Immature natural killer cell (primary cell): Measurements from ENCODE around the gene FAM118B. TPM values are rescaled to one million over a fixed set of nuclear protein-coding genes. Genes with fewer than 3 reads are reported as not detected.

Experiments used
- DNase-seq, 3 donors: peaks; one replicate each; pipeline ENCODE4 v3.0.0; 2022; ENCODE audit warnings: mixed read lengths in 1 of 3
- H3K27ac Mint-ChIP-seq, 6 donors: one replicate each; pipeline ENCODE4 v1.8.0; 2020; ENCODE audit warnings: mixed read lengths in 6 of 6, mild to moderate bottlenecking in 5 of 6, inconsistent platforms in 4 of 6, moderate library complexity in 3 of 6
- H3K27me3 Mint-ChIP-seq, 3 donors: one replicate each; pipeline ENCODE4 v1.8.0; 2020 to 2021; ENCODE audit warnings: low read depth in 3 of 3, mild to moderate bottlenecking in 3 of 3, mixed read lengths in 3 of 3, moderate library complexity in 3 of 3, inconsistent platforms in 1 of 3
- H3K36me3 Mint-ChIP-seq, 3 donors: one replicate each; pipeline ENCODE4 v1.8.0; 2020; ENCODE audit warnings: mixed read lengths in 3 of 3, inconsistent platforms in 2 of 3, mild to moderate bottlenecking in 2 of 3
- H3K4me1 Mint-ChIP-seq, 2 donors: one replicate each; pipeline ENCODE4 v1.8.0; 2020; ENCODE audit warnings: inconsistent platforms in 2 of 2, mild to moderate bottlenecking in 2 of 2, mixed read lengths in 2 of 2, moderate library complexity in 1 of 2
- H3K4me3 Mint-ChIP-seq, 5 donors: one replicate each; pipeline ENCODE4 v1.8.0; 2020; ENCODE audit warnings: mild to moderate bottlenecking in 5 of 5, mixed read lengths in 5 of 5, inconsistent platforms in 3 of 5, moderate library complexity in 3 of 5
- H3K9me3 Mint-ChIP-seq, 6 donors: one replicate each; pipeline ENCODE4 v1.8.0; 2020; ENCODE audit warnings: mild to moderate bottlenecking in 6 of 6, mixed read lengths in 6 of 6, inconsistent platforms in 4 of 6, moderate library complexity in 3 of 6
- polyA plus RNA-seq, 3 donors: library from polyadenylated mRNA; unstranded; fragments of 300-500 nt; fragmentation: Illumina TruSeq; gene quantifications; one replicate each; pipeline ENCODE4 v1.2.3, GENCODE V29; 2021

FAM118B gene
- polyA plus RNA-seq, 3 donors from 2014 or later, result 11.5 to 21.1 (median 13.7) TPM

- no peak overlapping the region for H3K27ac Mint-ChIP-seq
- DNase-seq, result no peak
- peaks cover 30 to 49% (median 44%) of the 10 kb centered on the region in 3 donors for H3K36me3 Mint-ChIP-seq
- H3K27me3 Mint-ChIP-seq, result no peaks in the 10 kb centered on the region
- H3K4me1 Mint-ChIP-seq, result peaks cover 0 to 2% of the 10 kb centered on the region in 2 donors
- no peak overlapping the region for H3K4me3 Mint-ChIP-seq
- peaks cover 0 to 3% (median 0%) of the 10 kb centered on the region in 6 donors for H3K9me3 Mint-ChIP-seq
Measured at GRCh38 chr11:126193038-126193478, 18.5 kb upstream of the FAM118B start.

GRCh38 chr11:126194121-126194543, 17.4 kb upstream of the FAM118B start:
- no peaks in the 10 kb centered on the region for H3K27me3 Mint-ChIP-seq
- H3K4me1 Mint-ChIP-seq, result no peaks in the 10 kb centered on the region
- peaks cover 34 to 57% (median 48%) of the 10 kb centered on the region in 3 donors for H3K36me3 Mint-ChIP-seq
- H3K4me3 Mint-ChIP-seq, result no peak overlapping the region
- H3K27ac Mint-ChIP-seq, result no peak overlapping the region
- H3K9me3 Mint-ChIP-seq, result peaks cover 0 to 3% (median 0%) of the 10 kb centered on the region in 6 donors
- no peak for DNase-seq

GRCh38 chr11:126195119-126195518, 16.5 kb upstream of the FAM118B start:
- Mint-ChIP-seq H3K9me3 (peaks cover 0 to 3% (median 0%) of the 10 kb centered on the region in 6 donors), H3K36me3 (peaks cover 34 to 61% (median 49%) of the 10 kb centered on the region in 3 donors), H3K4me3 (no peak overlapping the region), H3K27me3 (no peaks in the 10 kb centered on the region), H3K4me1 (no peaks in the 10 kb centered on the region), H3K27ac (no peak overlapping the region)
- DNase-seq, result no peak

DNA sequence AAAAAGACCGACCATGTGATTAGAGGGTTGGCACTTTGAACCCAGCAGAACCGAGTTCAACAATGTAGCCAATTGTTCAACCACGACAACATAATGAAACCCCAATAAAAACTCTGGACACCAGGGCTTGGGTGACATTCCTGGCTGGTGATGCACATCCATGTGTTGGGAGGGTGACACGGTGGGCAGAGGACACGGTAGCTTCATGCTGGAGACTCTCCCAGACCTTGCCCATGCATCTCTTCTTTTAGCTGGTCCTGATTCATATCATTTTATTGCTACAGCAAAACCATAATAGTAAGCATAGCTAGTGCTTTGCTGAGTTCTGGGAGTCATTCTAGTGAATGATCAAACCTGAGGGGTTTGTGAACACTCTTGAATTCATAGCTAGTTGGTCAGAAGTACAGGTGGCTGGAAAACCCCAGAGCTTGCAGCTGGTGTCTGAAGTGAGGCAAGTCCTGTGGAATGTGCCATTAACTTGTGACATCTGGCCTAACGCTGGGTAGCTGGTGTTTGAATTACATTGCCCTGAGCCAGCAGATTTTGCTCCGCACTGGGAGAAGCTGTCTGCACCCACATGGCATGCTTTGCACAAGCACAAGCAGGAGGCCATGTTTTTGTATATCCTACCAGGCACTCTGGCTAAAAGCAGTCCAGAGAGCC, 14.2 kb upstream of the FAM118B start:
- peaks cover 0 to 3% (median 0%) of the 10 kb centered on the region in 6 donors for H3K9me3 Mint-ChIP-seq
- no peak overlapping the region for H3K4me3 Mint-ChIP-seq
- no peaks in the 10 kb centered on the region for H3K27me3 Mint-ChIP-seq
- H3K36me3 Mint-ChIP-seq, result peaks cover 42 to 62% (median 54%) of the 10 kb centered on the region in 3 donors
- no peak for DNase-seq
- H3K4me1 Mint-ChIP-seq, result no peaks in the 10 kb centered on the region
- no peak overlapping the region for H3K27ac Mint-ChIP-seq

DNA sequence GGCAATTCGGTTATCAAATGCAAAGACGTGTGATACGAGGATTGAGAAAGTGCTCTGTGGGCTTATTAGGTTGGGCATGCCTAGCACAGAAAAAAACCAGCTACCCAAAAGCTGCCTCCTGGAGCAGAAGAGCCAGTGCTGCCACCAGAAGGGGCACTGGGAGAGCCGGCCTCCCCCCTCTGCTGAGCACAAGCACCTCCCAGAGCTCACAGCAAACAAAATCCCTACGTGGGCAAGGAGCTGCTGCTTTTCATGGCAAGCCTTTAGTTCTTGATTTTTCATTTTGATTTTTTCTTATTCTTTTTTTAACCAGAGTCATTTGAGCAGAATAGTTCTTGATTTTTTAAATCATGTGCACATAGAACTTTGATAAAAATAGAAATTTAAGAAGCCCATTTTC, 12.9 kb upstream of the FAM118B start:
- Mint-ChIP-seq H3K36me3 (peaks cover 42 to 73% (median 59%) of the 10 kb centered on the region in 3 donors), H3K4me1 (no peaks in the 10 kb centered on the region), H3K27ac (no peak overlapping the region), H3K27me3 (no peaks in the 10 kb centered on the region), H3K9me3 (peaks cover 0 to 3% (median 0%) of the 10 kb centered on the region in 6 donors), H3K4me3 (no peak overlapping the region)
- DNase-seq, result no peak

GRCh38 chr11:126202646-126203359, 8.8 kb upstream of the FAM118B start:
- no peaks in the 10 kb centered on the region for H3K9me3 Mint-ChIP-seq
- DNase-seq, result no peak
- H3K4me1 Mint-ChIP-seq, result no peaks in the 10 kb centered on the region
- no peak overlapping the region for H3K4me3 Mint-ChIP-seq
- peaks cover 32 to 60% (median 34%) of the 10 kb centered on the region in 3 donors for H3K36me3 Mint-ChIP-seq
- H3K27ac Mint-ChIP-seq, result no peak overlapping the region
- H3K27me3 Mint-ChIP-seq, result peaks cover 0 to 1% (median 0%) of the 10 kb centered on the region in 3 donors

DNA sequence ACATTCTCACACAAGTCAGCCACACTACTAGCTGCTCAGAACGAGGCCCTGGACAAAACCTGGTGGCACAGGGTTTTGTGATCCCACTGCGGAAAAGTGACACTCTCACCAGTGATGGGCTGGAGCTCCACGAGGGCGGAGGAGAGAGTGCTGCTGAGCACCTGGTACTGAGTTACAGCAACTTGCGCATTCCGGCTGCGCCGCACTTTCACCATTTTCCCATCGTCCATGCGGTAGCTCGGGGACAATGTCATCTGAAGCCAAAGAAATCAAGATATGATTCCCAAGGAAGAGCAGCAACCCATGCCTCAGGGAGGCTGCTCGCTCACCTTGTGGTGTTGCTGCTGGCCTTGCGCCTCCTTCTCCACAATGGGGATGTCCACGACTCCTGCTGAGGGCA, 6.2 kb upstream of the FAM118B start:
- Mint-ChIP-seq H3K27me3 (peaks cover 0 to 1% (median 0%) of the 10 kb centered on the region in 3 donors), H3K36me3 (peaks cover 22 to 58% (median 32%) of the 10 kb centered on the region in 3 donors), H3K9me3 (no peaks in the 10 kb centered on the region), H3K4me3 (no peak overlapping the region), H3K27ac (no peak overlapping the region), H3K4me1 (peaks cover 1 to 4% of the 10 kb centered on the region in 2 donors)
- DNase-seq, result no peak

GRCh38 chr11:126207896-126208295, 3.7 kb upstream of the FAM118B start:
- no peak for DNase-seq
- Mint-ChIP-seq H3K36me3 (peaks cover 8 to 40% (median 20%) of the 10 kb centered on the region in 3 donors), H3K9me3 (no peaks in the 10 kb centered on the region), H3K27ac (no peak overlapping the region), H3K4me1 (peaks cover 26 to 30% of the 10 kb centered on the region in 2 donors), H3K27me3 (peaks cover 2 to 4% (median 3%) of the 10 kb centered on the region in 3 donors), H3K4me3 (no peak overlapping the region)

DNA sequence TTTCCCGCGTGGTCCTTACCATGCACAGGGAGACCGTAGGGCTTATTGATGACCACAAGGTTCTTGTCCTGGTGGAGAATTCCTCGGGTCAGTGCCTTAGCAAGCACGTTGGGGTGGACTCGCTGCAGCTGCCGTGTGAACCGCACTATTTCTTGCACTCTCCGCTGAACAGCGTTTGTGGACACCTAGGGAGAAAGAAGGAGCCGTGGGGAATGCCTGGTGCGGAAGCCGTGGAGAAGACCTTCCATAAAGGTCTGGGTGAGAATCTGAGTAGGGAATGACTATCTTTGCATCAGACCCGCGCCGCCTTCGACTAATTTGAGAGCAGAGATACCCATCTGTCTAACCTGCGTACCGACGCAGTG, 729 bp upstream of the FAM118B start:
- DNase-seq, result no peak
- peaks cover 29 to 34% of the 10 kb centered on the region in 2 donors for H3K4me1 Mint-ChIP-seq
- H3K27ac Mint-ChIP-seq, result peak overlapping the region; percentile 83 to 97 (median 94)
- H3K27me3 Mint-ChIP-seq, result peaks cover 2 to 4% (median 2%) of the 10 kb centered on the region in 3 donors
- H3K36me3 Mint-ChIP-seq, result peaks cover 3 to 15% (median 8%) of the 10 kb centered on the region in 3 donors
- no peaks in the 10 kb centered on the region for H3K9me3 Mint-ChIP-seq
- peak overlapping the region; percentile 97 to 99 (median 98) for H3K4me3 Mint-ChIP-seq

- DNase-seq, result no peak
- Mint-ChIP-seq H3K9me3 (no peaks in the 10 kb centered on the region), H3K4me3 (peak overlapping the region; percentile 97 to 99 (median 98)), H3K4me1 (peaks cover 29 to 34% of the 10 kb centered on the region in 2 donors), H3K27ac (peak overlapping the region; percentile 83 to 97 (median 94)), H3K27me3 (peaks cover 2 to 4% (median 2%) of the 10 kb centered on the region in 3 donors), H3K36me3 (peaks cover 0 to 12% (median 4%) of the 10 kb centered on the region in 3 donors)
Measured at GRCh38 chr11:126212089-126212660, 593 bp downstream of the FAM118B start.

DNA sequence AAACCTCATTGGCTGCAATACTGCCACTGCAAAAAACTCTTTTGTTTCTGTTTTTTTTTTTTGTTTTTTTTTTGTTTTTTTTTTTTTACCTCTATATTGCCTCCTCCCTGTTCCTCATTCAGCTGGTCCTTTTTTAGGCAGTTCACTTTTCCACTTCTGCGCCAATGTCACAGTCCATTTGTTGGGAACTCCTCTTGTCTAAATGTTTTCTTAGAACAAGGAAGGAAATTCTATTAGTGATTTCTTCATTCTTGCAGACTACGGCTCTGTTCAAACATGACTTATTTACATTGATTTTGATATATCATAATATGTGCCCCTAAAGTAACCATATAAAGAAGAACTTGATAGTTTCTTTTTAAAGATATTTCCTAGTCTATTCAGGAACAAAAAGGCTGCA, 2.9 kb downstream of the FAM118B start:
- no peak for DNase-seq
- peaks cover 0 to 2% (median under 1%) of the 10 kb centered on the region in 3 donors for H3K36me3 Mint-ChIP-seq
- H3K4me1 Mint-ChIP-seq, result peaks cover 29 to 34% of the 10 kb centered on the region in 2 donors
- no peak overlapping the region for H3K27ac Mint-ChIP-seq
- peaks cover 2 to 4% (median 2%) of the 10 kb centered on the region in 3 donors for H3K27me3 Mint-ChIP-seq
- H3K9me3 Mint-ChIP-seq, result no peaks in the 10 kb centered on the region
- no peak overlapping the region for H3K4me3 Mint-ChIP-seq

DNA sequence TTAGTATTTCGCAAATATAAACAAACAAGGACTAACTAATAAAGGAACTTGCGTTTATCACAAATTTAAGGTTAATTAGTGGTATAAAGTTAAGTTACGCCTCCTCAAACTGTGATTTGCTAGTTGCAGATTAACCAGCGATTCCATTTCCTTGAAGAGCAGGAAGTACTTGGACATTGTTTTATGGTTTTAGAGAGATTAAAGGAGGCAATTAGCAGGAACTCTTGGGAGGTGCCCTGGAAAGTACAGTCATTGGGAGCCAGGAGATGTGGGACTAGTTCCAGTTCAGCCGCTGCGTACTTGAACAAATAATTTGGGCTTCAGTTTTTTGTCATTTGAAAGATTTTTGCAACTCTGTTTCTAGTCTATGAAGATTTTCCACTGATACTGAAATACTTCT, 3.3 kb downstream of the FAM118B start:
- Mint-ChIP-seq H3K4me3 (no peak overlapping the region), H3K27ac (no peak overlapping the region), H3K9me3 (no peaks in the 10 kb centered on the region), H3K27me3 (peaks cover 2 to 4% (median 2%) of the 10 kb centered on the region in 3 donors), H3K4me1 (peaks cover 29 to 34% of the 10 kb centered on the region in 2 donors), H3K36me3 (no peaks in the 10 kb centered on the region)
- DNase-seq, result no peak

- DNase-seq, result no peak
- no peaks in the 10 kb centered on the region for H3K36me3 Mint-ChIP-seq
- peaks cover 0 to 2% (median 0%) of the 10 kb centered on the region in 3 donors for H3K27me3 Mint-ChIP-seq
- H3K9me3 Mint-ChIP-seq, result no peaks in the 10 kb centered on the region
- no peak overlapping the region for H3K4me3 Mint-ChIP-seq
- H3K4me1 Mint-ChIP-seq, result peaks cover 14 to 16% of the 10 kb centered on the region in 2 donors
- H3K27ac Mint-ChIP-seq, result no peak overlapping the region
Measured at GRCh38 chr11:126216526-126217305, 5.1 kb downstream of the FAM118B start.
